HFF-Myc (cell line): Measurements from ENCODE around the gene PRTFDC1.

Experiments
- DNase-seq: peaks from one replicate; pipeline ENCODE4 v3.0.0-alpha.2; 2011; ENCODE audit warnings: low read depth; ENCODE audit errors: extremely low read depth
- H3K4me3 ChIP-seq: replicated peaks from 2 replicates; pipeline ENCODE4 v1.5.1; 2011; ENCODE audit warnings: low read depth, mild to moderate bottlenecking, control low read depth, low read length
- TF ChIP-seq, protein P1 (sequence below): IDR thresholded peaks from 2 replicates; pipeline ENCODE4 v1.5.1; 2012; ENCODE audit warnings: mild to moderate bottlenecking, low read depth, low read length, control low read depth; ENCODE audit errors: missing control alignments

Gene PRTFDC1

DNA sequence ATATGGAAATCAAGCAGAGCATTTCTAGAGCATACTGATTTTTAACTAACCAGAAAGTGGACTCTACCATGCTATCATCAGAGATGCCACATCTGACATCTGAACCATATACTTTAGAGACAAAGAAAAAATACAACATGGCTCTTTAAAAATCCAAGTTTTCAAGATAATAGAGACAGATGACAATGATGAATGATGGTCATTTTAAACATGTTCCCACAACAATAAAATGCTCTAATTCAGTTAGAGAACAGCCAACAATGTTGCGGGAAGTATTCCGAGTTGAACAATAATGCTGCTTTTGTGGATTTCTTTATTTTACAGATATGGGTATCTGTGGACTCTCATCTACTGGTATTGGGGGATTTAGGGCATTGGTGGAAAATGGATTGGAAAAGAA lies 52.8 kb downstream of the PRTFDC1 start:
- no peak overlapping the region for H3K4me3 ChIP-seq
- TF ChIP-seq, protein P1, sequence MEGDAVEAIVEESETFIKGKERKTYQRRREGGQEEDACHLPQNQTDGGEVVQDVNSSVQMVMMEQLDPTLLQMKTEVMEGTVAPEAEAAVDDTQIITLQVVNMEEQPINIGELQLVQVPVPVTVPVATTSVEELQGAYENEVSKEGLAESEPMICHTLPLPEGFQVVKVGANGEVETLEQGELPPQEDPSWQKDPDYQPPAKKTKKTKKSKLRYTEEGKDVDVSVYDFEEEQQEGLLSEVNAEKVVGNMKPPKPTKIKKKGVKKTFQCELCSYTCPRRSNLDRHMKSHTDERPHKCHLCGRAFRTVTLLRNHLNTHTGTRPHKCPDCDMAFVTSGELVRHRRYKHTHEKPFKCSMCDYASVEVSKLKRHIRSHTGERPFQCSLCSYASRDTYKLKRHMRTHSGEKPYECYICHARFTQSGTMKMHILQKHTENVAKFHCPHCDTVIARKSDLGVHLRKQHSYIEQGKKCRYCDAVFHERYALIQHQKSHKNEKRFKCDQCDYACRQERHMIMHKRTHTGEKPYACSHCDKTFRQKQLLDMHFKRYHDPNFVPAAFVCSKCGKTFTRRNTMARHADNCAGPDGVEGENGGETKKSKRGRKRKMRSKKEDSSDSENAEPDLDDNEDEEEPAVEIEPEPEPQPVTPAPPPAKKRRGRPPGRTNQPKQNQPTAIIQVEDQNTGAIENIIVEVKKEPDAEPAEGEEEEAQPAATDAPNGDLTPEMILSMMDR, result no peak
- DNase-seq, result no peak

DNA sequence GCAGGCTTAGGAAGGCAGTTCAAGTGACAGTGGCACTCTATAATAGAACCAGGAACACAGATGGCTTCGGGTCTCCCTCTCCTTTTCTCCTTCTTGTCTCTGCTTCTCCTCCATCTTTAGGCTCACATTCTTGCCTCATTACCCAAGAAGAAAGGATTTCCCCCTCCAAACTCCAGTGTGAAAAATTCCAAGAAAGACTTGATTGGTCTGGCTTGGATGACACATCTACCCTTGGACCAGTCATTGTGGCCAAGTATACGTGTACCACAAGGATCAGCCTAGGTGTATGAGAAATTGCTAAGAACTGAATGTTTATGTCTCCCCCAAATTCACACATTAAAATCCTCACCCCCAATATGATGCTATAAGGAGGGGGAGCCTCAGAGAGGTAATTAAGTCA lies 53.9 kb downstream of the PRTFDC1 start:
- no peak overlapping the region for H3K4me3 ChIP-seq
- DNase-seq, result no peak
- TF ChIP-seq, protein P1, result no peak

DNA sequence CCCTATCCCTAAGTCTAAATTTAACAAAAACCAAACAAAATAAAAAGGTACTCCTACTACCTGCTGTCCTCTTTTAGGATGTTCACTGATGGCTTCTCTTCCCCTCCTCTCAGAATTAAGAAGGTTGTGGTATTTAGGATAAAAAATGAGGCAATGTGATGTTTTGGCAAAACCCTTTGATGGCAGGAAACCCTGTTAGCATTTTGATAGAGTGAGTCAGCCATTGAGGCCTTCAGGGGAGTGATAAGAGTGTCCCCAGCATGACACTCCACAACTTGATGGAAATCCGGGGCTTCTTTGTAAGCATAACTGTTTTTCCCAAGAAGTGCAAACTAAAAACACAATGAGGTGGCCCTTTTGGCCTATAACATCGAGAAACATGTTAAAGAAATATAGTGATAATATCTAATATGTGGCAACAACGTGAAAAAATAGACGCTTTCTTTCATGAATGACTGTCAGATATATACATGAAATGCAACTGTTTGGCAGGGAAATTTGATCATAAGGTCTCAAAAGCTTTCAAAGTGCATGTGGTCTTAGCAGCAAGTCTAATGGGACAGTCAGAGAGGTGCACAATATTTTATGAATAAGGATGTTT lies 55.0 kb downstream of the PRTFDC1 start:
- no peak for DNase-seq
- no peak overlapping the region for H3K4me3 ChIP-seq
- TF ChIP-seq, protein P1, result no peak

DNA sequence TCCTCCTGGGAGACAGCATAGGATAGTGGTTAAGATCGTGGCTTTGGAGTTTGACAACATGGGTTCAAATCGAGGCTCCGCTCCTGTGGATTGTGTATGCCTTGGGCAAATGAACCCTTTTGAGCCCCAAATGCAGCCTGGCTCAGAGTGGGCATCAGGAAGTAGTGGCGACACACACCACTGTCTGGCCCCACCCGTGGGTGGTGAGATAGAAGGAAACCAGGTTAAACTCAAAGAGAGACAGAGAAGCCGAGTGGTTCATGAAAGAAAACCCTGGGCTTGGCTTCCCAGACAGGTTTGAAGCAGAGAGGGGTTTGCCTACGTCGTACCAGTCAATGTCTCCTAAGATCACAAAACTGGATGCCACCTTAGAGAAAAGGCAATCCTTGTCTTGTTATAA lies 57.7 kb downstream of the PRTFDC1 start:
- TF ChIP-seq, protein P1, result no peak
- H3K4me3 ChIP-seq, result no peak overlapping the region
- DNase-seq, result no peak

DNA sequence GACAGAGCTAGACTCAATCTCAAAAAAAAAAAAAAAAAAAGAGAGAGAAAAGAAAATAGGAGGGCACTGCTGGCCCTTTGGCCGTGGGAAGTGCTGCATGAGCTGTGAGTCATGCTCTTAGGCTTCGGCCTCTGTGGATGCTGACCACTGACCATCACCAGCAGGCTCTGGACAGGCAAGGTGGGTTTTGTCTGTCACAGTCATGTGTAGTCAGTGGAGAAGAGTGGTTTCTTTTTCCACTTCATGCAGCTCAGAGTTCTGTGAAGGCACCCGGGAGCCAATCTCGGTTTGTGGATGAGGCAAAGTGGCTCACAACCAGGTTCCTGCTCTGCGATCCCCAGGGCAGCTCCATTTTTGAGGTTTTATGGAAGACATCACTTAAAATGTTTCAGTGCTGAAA lies 58.1 kb downstream of the PRTFDC1 start:
- no peak overlapping the region for H3K4me3 ChIP-seq
- no peak for DNase-seq
- TF ChIP-seq, protein P1, result no peak

DNA sequence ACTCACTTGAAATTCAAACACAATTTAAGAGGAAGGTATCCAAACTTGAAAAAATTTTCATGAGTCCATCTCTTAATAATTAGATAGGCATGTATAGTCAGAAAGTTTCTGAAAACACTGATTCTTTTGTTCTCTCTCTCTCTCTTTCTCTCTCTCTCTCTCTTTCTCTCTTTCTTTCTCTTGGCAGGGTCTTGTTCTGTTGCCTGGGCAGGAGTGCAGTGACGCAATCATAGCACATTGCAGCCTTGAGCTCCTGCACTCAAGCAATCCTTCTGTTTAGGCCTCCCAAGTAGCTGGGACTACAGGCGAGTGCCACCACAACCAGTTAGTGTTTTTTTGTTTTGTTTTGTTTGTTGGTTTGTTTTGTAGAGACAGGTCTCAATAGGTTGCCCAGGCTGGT lies 59.3 kb downstream of the PRTFDC1 start:
- DNase-seq, result no peak
- no peak overlapping the region for H3K4me3 ChIP-seq
- TF ChIP-seq, protein P1, result no peak

DNA sequence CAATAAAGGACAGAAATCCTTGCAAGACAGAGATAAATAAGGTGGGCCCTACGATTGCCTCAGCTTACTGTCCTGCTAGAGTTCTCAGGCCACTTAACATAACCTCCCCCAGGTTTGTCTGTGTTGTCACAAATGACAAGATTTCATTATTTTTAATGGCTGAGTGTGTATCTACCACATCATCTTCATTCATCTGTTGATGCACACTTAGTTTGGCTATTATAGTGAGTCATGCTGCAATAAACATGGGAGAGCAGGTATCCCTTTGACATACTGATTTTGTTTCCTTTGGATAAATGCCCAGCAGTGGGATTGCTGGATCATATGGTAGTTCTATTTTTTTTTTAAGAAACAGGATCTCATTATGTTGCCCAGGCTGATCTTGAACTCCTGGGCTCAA lies 60.6 kb downstream of the PRTFDC1 start:
- DNase-seq, result peak; percentile 73
- TF ChIP-seq, protein P1, result no peak
- H3K4me3 ChIP-seq, result no peak overlapping the region
